Gastrocnemius medialis (tissue), 4 donors: ENCODE results near the gene OR3A2.

ENCODE experiments used
- CTCF ChIP-seq, 5 experiments: fragments of 450-650 bp in 3 of 5; fragments of 200-600 bp in 2 of 5; sonication (generic) in 2 of 5; IDR thresholded peaks in 4 of 5; conservative IDR thresholded peaks in 1 of 5; 1 replicate in 4 of 5; 2 replicates in 1 of 5; pipeline ENCODE4 v1.5.1; 2016 to 2019; ENCODE audit warnings: antibody characterized with exemption in 5 of 5, mild to moderate bottlenecking in 3 of 5, moderate library complexity in 3 of 5
- POLR2A ChIP-seq, 2 donors: fragments of 450-650 bp; IDR thresholded peaks; one replicate each; pipeline ENCODE4 v1.6.1; 2017; ENCODE audit warnings: antibody characterized with exemption in 2 of 2, mild to moderate bottlenecking in 2 of 2, moderate library complexity in 2 of 2

GRCh38 chr17:3282901-3283300 lies 103.2 kb downstream of the OR3A2 start:
- TF ChIP-seq CTCF (IDR thresholded peaks at IDR 0.05 in 4 of 5, conservative IDR thresholded peaks at IDR 0.05 in 1 of 5) (no peak), POLR2A (IDR thresholded peaks at IDR 0.05) (no peak)
